ENCODE measurements around the gene SLC5A12. TPM values are rescaled to one million over a fixed set of nuclear protein-coding genes. Genes with fewer than 3 reads are reported as not detected.
A peak's percentile ranks its signal among the peaks of the same experiment; 100 is the strongest.

Gene SLC5A12
- total and polyA plus RNA-seq, 12 donors = 0.03 to 0.33 (median 0.12) TPM; not detected in 8

DNA sequence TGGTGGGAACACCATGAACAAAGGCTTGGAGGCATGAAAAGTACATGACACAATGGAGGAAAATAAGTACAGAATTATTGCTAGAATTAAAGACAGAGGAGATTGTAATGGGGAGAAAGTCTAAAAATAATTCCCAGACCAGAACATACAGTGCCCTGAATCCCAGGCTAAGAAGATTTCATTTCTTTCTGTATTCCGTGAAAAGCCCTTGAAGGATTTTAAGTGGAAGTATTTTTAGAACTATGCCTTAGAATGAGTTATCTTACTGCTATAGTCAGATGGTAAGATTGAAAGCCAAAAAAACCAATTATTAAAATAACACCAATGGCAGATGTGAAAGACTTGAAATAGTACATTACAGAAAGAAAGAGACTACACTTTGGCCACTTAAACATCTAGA lies 36.1 kb upstream of the SLC5A12 start:
- intact Hi-C loops (cut with DNase I) = loop anchor here in 1 of 2 donors (10.0 kb wide), 1 partner anchor 397 kb away; no protein-coding TSS in a partner anchor
- Histone ChIP-seq H3K27ac (no peak overlapping the region), H3K4me1 (replicated peaks in 1 of 2) (no peaks in the 10 kb centered on the region), H3K9me3 (replicated peaks in 1 of 3) (no peaks in the 10 kb centered on the region), H3K36me3 (replicated peaks in 1 of 2) (no peaks in the 10 kb centered on the region), H3K27me3 (no peaks in the 10 kb centered on the region), H3K4me3 (no peak overlapping the region)
- 54 to 61% (median 57%) methylated on average over 1 of the region's 1 CpG for WGBS, 4 donors
- DNase-seq = no peak
- TF ChIP-seq, protein P1, sequence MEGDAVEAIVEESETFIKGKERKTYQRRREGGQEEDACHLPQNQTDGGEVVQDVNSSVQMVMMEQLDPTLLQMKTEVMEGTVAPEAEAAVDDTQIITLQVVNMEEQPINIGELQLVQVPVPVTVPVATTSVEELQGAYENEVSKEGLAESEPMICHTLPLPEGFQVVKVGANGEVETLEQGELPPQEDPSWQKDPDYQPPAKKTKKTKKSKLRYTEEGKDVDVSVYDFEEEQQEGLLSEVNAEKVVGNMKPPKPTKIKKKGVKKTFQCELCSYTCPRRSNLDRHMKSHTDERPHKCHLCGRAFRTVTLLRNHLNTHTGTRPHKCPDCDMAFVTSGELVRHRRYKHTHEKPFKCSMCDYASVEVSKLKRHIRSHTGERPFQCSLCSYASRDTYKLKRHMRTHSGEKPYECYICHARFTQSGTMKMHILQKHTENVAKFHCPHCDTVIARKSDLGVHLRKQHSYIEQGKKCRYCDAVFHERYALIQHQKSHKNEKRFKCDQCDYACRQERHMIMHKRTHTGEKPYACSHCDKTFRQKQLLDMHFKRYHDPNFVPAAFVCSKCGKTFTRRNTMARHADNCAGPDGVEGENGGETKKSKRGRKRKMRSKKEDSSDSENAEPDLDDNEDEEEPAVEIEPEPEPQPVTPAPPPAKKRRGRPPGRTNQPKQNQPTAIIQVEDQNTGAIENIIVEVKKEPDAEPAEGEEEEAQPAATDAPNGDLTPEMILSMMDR (IDR thresholded peaks at IDR 0.05) = no peak
- no peak for TF ChIP-seq POLR2A (IDR thresholded peaks at IDR 0.05)

DNA sequence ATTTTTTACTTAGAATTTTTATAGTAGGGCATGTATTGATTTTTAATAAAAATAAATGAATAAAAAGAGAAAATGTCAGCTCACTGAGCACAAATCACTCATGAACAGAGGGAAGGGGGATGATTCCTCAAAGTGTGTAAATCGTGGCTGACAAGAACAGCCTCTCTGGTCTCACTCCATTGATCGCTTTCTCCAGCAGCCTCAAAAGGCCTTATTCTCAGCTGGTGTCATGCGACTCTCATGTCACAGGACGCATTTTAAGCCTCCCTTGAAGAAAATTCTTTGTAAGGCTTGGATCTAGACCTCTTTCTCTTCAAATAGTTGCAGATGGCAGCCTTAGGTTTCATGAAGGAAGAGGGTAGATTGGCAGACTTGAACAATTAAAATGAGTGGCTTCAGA lies 33.9 kb upstream of the SLC5A12 start:
- 64 to 80% (median 78%) methylated on average over 4 of the region's 4 CpGs for WGBS, 4 donors
- no peaks in the 10 kb centered on the region for H3K36me3 ChIP-seq (replicated peaks in 1 of 2)

DNA sequence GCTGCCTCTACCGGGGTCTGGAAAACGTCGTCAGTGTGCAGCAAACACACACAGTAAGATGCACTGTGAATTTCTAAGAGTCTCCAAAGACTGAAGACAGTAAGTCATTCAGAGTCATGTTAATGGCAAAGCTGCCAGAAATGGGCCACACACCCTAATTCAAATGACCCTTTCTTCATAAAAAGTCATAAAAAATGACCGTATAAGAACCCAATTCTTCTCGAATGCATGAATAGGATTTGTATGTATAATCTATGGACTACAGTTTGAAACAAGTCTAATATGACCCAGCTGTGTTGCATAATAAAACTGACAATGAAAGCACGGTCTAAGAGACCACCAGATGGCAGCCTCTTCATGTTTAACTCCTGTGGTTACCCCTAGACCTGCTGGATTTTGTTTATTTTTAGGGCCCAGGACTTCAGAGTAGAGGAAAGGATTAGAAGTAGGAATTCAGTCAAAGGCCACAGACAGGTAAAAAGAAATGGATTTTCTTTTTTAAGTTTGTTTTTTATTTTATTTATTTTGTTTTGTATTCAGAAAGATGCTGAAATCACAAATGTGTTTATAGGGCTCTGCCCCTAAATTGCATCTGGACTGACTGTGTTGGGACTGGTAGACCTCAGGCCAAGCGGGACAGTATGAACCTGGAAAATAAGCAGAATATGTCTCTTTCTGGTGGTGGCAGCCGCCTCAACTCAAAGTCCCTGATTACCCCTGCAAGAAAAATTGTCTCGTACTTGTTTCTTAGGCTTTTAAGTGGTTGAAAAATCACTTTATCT lies 32.1 kb upstream of the SLC5A12 start:
- no peak overlapping the region for H3K27ac ChIP-seq
- no peaks in the 10 kb centered on the region for H3K36me3 ChIP-seq (replicated peaks in 1 of 2)
- 33 to 38% (median 36%) methylated on average over 9 of the region's 9 CpGs for WGBS, 4 donors
- TF ChIP-seq, protein P1 (IDR thresholded peaks at IDR 0.05) = peak; percentile 56 to 75 (median 67)
- TF ChIP-seq POLR2A (IDR thresholded peaks at IDR 0.05) = no peak
- no peaks in the 10 kb centered on the region for H3K27me3 ChIP-seq
- no peak overlapping the region for H3K4me3 ChIP-seq
- no peaks in the 10 kb centered on the region for H3K4me1 ChIP-seq (replicated peaks in 1 of 2)
- DNase-seq = peak; percentile 16 to 77 (median 36)
- intact Hi-C loops (cut with DNase I) = loop anchor here (2.0 to 10.0 kb wide), 2 partner anchors 401 to 405 kb away; no protein-coding TSS in a partner anchor
- H3K9me3 ChIP-seq (replicated peaks in 1 of 3) = no peaks in the 10 kb centered on the region

More for the DNA sequence above, 33.9 kb upstream of the SLC5A12 start:
- no peaks in the 10 kb centered on the region for H3K27me3 ChIP-seq
- H3K9me3 ChIP-seq (replicated peaks in 1 of 3) = no peaks in the 10 kb centered on the region
- DNase-seq = no peak
- intact Hi-C loops (cut with DNase I) = loop anchor here (2.0 to 10.0 kb wide), 2 partner anchors 399 to 403 kb away; no protein-coding TSS in a partner anchor
- TF ChIP-seq, protein P1 (IDR thresholded peaks at IDR 0.05) = no peak
- no peak for TF ChIP-seq POLR2A (IDR thresholded peaks at IDR 0.05)
- H3K4me1 ChIP-seq (replicated peaks in 1 of 2) = no peaks in the 10 kb centered on the region
- H3K4me3 ChIP-seq = no peak overlapping the region
- H3K27ac ChIP-seq = no peak overlapping the region

DNA sequence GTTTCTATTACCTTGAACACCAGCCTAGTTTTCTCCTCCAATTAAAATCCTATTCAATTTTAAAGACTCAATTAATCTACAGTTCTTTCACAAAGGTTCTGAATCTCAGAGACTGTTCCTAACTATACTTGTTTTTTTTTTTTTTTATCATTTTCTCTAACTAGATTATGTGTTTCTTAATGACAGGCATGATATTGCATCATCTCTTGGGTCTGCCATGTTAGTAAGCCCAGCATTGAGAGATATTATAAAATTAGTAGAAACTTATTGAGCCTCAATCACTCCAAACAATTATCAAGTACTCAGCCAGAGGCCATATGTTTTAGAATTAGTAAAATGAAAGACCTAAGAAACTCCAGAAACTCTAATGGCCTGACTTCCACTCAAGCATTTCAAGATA lies 28.1 kb upstream of the SLC5A12 start:
- Histone ChIP-seq H3K36me3 (replicated peaks in 1 of 2) (no peaks in the 10 kb centered on the region), H3K4me1 (replicated peaks in 1 of 2) (no peaks in the 10 kb centered on the region), H3K27ac (no peak overlapping the region), H3K4me3 (no peak overlapping the region), H3K27me3 (no peaks in the 10 kb centered on the region), H3K9me3 (replicated peaks in 1 of 3) (no peaks in the 10 kb centered on the region)
- TF ChIP-seq, protein P1 (IDR thresholded peaks at IDR 0.05) = no peak
- no peak for TF ChIP-seq POLR2A (IDR thresholded peaks at IDR 0.05)
- no peak for DNase-seq
- intact Hi-C loops (cut with DNase I) = loop anchor here in 1 of 2 donors (10.0 kb wide), 1 partner anchor 405 kb away; no protein-coding TSS in a partner anchor
